GM18517 (cell line): Measurements from ENCODE around the gene SLC6A7.

ENCODE experiments used
- ATAC-seq: cut with Tn5 transposase; IDR thresholded peaks from one replicate; pipeline ENCODE4 v1.9.1; 2021; ENCODE audit warnings: mild to moderate bottlenecking, moderate library complexity; ENCODE audit not compliant: unreplicated experiment

SLC6A7 gene

GRCh38 chr5:150256410-150257064 is 66.7 kb downstream of the SLC6A7 start:
- ATAC-seq, result no peak

DNA sequence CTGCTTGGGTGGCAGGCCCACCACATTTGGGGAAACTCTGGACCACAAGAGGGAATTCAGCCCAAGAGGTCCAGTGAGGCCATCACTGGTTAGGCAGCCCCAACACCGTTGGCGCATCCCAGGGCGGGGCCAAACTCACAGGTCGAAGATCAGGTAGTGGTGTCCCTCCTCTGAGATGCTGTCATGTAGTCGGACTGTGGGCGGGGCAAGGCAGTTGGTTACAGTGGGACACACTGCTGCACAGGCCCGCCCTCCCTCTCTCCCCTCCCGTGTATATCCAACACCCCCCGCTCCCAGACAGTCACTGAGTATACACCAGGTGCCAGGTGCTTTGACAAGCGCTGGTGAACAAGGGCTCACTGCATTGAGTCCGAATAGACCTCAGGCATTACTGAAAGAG is 67.6 kb downstream of the SLC6A7 start:
- ATAC-seq, result no peak

- no peak for ATAC-seq
Measured at GRCh38 chr5:150258130-150258529, 68.3 kb downstream of the SLC6A7 start.
